DMS79 (cell line): Measurements from ENCODE around the gene LARGE2.
A peak's percentile ranks its signal among the peaks of the same experiment; 100 is the strongest.

Experiments
- DNase-seq: peaks from one replicate; lab custom pipeline; 2025; lab: John Stamatoyannopoulos, UW

LARGE2 gene

DNA sequence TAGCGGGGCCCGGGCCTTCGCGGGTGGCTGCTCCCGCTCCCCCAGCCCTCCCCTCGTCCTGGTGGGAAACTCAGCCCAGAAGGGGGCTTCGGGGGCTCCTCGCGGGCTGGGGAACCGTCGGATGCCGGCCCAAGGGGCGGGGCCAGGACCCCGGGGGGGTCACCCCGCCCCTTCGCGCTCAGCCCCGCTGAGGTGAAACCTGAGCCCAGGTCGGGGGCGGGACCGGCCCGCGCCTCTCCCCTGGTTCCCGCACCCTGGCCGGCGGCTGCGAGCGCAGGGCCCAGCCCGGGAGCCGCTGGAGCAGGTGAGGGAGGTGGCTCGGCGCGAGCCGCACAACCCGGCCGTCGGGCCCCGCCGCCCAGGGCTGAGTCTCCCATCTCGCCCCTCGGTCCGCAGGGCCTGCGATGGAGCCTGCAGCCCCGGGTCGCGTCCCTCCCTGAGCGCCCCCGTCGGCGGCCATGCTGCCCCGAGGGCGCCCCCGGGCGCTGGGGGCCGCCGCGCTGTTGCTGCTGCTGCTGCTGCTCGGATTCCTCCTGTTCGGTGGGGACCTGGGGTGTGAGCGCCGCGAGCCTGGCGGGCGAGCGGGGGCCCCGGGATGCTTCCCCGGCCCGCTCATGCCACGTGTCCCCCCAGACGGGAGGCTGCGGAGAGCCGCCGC is at the start of gene LARGE2:
LARGE2 (plus strand) TSS at position 232 of the 658 bp plus-strand sequence; CDS start at position 459, 227 bp downstream.
- DNase-seq = peak; percentile 45

DNA sequence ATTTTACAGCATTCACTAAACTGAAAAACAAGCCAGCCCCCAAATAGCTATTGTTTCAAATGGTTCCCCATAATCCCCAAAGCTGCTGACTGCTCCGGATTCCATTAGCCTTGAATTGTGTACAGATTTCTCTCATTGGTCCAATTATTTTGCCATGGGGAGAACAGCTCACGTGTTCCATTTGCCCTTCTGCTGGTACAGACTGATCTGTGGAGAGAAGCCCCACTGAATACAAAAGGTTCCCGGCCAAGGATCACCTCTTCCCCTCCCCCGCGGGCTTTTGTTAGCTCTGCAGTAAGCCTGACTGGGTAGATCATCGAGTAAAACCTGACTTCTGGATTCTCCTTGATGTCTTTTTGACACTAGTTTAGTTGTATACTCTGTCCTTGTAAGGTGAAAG is 46.1 kb upstream of the LARGE2 start:
- DNase-seq = no peak

DNA sequence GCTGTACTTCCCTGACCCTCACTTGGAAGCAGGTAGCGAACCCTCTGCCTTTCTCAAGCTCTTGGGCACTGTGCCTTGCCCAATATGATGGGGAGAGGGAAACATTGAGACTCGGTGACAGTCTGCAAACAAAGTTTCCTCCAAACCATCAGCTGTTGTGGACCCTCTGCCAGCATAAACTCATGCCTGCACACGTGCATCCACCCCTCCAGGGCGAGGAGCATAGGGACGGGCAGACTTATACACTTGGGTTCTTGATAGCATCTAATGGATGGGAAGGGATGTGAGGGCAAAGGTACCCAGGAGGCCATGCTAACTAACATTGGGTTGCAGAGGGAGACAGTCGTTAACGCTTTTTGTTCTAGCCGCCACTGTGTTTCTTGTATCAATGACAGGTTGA is 45.2 kb upstream of the LARGE2 start:
- DNase-seq = no peak

DNA sequence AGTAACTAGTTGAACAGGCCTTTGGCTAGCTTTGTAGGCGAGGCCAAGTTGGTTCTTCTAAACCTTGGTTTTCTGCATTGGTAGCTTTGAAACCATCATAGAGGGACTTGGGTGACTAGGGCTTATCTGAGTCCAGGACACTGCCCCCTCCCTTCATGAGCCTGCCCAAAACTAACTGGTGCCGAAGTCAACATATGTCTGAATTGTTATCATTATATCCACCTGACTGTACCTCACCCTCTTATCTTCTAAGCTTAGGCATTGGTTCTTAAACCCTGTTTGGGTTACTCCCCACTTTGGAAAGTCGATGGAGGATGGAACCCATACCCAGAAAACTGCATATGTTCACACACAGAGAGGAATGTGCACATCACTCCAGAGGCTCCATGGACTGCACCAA is 44.6 kb upstream of the LARGE2 start:
- DNase-seq = no peak

DNA sequence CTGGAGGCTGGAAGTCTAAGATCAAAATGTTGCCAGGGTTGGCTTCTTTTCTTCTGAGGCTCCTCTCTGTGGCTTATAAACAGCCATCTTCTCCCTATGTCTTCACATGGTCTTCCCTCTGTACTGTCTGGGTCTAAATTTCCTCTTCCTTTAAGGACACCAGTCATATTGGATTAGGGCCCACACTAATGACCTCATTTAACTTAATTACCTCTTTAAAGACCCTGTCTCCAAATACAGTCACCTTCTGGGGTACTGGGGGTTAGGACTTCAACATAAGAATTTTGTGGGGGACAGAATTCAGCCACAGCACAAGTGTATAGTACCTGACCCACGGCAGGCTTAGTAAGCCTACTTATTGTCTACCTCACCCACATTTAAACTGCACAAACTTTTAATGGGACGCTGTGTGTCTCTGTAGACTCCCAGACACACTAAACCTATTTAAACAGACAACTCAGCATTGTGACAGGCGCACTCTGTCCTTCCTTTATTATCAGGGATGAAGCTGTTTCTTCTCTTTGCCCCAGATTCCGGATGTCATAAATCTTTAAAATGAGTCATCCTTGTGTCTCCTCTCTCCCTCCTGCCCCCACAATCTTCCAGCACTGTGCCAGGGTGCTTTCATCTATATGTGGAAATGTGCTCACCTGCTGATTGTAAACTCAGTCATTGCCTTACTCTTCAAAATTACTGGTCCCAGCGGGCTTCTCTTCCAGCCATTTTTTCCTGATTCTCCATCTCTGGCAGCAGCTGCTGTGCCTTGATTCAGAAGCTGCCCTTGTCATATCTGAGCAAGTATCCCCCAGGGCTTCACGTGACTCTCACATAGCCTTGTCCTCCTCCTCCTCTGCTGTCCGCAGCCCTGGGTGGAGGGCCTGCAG is 42.4 kb upstream of the LARGE2 start:
- DNase-seq = no peak

DNA sequence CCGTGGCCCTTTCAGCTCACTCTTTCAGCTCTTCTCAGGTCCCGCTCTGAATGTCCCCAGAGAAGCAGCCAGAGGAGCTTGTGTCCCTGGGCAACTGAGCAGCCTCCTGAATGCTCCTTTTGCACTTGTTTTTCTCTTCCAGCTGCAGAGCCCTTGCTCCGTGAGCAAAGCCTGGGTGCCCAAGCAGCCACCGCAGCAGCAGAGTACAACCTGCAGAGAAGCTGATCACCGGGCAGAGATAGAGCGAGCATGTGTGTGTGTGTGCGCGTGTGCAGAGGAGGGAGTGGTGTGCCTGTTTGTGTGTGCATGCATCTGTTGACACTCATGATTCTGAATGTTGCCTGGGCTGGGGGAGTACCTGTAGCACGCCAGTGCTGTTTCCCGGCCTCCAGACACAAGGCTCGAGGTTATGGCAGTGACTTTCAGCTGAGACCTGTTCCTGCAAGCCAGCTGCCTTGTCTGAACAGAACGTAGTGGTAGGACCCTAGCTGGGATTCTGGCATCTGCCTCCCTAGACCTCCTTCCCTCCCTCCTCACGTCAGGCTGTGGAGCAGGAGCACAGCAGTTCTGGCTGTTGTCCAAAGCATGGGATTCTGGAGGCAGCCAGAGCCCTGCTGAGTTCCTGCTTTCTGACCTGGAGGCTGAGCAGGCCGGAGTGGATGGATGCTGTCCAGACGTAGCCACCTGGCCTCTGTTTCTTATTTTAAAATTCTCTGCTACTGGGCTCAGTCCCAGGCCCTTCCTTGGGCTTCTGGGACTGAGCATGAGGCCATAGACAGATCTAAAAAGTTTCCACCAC is 41.5 kb upstream of the LARGE2 start:
- no peak for DNase-seq

DNA sequence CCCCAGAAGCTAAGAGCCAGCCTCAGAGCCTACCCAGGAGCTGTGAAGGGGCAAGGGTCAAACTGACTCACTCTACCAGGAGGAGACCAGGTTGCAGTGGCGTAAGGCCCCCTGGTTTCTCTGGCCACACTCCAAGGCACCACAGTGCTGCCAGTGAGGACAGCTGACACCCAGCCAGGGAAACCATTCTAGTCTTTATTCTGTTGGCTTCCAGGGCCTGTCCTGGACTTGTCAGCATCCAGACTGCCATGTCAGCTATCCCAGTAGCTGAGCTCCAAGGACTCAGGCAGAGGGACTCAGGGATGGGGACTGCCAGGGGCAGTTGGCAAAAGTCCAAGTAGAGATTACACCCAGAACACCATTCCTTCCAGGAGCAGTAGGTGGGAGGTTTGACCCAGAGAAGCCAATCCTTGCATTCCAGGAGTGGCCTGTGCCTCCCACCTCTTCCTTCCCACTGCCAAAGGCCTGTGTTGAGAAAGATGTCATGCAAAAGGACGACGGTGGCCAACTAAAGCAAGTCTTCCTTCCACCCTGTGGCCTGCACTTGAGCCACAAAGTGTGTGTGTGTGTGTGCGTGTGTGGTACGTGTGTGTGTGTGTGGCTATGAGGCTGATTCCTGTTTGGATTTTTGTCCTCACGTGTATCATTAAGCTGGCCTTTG is 40.6 kb upstream of the LARGE2 start:
- no peak for DNase-seq

DNA sequence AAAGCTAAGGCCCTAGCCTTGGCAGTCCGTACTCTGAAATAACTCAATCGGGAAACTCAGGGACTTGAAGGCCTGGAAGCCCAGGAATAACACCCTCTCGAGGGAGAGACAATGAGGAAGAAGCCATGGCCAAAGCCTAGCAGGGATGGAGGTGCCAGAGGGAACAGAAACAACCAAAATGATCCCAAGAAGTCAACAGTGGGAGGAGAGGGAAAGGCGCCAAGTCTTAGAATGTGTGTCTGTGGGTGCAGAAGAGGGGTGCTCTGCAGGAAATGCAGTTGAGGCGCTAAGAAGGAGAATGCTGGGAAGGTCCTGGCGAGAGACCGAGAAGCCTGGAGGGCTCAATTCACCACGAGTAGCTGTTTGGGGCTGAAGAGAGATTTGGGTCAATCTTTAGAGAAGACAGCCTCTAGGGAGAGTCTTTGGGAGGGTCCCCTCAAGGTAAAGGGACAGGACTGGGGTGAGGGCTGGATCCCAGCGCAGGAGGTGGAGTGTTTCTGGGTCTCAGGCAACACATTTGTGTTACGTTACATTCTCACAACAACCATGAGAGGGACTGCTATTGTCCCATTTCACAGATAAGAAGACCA is 37.8 kb upstream of the LARGE2 start:
- no peak for DNase-seq

DNA sequence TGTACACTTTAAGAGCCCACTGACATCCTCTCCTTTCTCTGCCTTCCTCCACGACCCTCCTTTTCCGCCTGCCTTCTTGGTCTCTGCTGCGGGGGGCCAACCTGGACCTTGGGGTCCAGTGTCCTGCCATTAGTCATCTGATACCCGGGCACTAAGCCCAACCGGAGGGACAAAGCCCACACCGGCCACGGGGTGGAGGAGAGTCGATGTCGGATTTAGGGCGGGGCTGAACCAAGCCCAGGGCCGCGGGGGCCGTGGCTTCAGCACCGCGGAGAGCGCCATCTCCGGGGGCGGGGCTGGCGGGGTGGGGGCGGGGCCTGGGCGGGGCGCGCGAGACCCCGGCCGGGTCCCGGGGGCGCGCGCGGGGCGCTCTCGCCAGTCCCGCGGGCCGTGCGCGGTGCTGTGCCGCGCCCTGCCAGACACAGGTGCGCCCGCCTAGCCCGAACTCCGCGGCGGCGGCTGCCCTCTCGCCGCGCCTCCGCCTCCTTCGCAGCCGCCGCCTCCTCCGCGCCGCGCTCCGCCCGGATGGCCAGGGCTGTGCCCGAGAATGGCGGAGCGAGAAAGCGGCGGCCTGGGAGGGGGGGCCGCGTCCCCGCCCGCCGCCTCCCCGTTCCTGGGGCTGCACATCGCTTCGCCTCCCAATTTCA is 37.1 kb upstream of the LARGE2 start, which contains the start of gene MAPK8IP1:
MAPK8IP1 (plus strand) TSS at position 378 of the 647 bp plus-strand sequence; CDS start at position 548, 170 bp downstream.
- DNase-seq = peak; percentile 45

DNA sequence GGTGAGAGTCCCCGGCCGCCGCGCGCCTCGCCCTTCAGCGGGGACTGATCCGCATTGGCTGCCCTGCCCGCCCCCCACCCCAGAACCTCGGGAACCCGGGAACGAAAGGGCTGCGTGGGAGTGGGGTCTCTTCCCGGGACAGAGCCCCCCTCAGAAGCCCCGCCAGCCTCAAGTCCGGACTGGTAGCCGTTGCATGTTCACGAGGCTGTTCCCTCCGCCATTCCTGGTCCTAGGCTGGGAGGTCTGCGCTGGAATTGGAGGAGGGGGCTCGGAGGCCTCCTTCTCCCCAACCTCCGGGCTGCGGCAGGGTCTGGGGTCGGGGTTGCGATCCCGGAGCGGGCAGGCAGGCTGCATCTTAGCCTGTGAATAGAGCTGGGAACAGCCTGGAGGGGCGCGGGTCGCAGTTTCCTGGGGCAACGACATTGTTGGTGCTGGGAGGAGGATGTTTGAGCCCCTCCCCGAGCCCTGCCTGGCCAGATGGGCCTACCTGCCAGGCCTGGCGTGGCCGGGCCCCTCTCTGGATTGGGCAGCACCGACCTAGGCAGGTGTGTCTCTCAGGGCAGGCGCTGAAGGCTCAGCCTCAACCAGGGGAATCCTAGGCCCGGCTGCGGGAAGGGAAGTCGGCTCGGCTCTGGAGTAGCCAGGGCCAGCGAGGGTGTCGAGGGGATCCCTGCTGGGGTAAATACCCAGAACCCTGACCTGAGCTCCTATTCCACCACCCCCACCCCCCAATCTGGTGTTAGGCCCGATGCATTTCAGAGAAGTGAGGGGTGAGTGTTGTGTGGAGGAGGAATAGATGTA is 36.3 kb upstream of the LARGE2 start:
- DNase-seq = peak; percentile 14

DNA sequence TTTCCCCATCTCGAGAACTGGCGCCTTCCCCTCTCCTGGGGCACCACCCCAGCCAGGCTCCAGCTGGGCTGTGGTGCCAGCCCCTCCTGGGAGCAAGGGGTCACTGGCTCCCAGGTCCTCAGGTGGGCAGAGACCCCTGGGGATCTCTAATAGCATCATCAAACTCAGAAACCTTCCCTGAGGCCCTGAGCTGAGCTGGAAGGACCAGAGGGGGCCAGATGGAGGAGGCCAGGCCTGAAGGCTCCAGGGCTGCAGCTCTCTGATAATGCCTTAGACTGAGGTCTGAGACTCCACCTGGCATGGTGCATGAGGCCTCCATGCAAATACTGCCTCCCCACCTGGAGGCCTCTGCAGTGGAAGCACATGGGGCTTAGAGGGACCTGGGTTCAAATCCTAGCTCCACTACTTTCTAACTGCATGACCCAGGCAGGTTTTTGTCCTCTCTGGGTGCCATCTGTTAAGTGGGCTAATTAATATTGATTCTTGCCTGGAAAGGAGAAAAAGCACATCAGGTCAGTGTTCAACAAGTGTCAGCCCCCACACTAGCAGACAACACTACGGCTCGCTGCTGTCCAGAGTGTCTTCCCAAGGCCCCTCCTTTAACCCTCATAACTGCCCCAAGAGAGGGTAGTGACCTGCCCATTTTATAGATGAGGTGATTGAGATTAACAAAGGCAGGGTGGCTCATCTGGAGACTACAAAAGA is 35.5 kb upstream of the LARGE2 start:
- DNase-seq = no peak

DNA sequence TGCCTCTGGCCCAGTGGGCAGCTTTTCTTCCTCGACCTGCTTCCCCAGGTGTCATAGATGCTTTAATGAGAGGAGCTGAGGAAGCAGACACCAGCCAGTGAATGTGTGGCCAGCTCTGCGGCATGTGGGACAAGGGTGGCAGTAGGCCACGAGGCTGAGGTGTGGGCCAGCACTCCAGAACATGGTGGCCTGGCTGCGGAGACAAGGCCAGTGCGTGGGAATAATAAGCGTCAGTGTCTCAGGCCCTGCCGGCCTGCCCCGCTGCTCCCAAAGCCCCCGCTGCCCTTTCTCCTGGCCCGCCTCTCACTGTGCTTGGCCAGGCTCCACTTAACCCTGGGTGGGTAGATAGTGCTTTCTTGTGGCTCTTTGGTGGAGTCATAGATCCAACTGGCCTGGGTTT is 34.9 kb upstream of the LARGE2 start:
- no peak for DNase-seq

DNA sequence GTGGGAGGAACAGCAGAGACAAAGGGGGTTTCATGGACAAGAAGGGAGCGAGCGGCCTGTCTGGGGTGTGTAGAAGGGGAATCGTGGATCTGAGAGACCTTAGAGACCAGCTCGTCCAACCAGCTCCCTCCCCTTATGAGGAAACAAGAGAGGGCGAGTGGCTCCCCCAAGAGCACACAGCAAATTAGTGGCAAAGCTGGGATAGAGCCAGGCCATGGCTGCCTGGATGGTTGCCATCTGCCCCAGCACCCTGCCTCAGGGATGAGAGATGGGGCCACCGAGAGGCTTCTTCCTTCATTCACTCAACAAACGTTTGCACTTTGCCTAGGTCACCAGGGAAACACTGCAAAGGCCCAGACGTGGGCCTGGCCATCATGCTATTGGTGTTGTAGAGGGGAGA is 32.9 kb upstream of the LARGE2 start:
- DNase-seq = no peak

DNA sequence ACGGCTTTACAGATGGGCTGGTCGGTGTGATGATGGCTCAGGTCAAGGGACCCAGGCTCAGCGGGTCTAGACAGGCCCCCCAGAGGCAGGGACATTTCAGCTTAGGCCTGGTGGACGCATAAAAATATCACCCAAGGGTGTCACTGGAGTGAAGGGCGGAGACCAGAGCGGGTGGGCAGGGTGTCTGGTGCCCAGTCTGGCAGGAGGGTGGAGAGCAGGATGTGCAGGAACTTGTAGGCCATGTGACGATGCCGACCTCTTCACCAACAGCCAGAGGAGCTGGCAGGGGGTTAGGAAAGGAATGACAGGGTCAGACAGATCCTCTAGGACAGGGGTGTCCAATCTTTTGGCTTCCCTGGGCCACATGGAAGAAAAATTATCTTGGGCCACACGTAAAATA is 32.5 kb upstream of the LARGE2 start:
- DNase-seq = no peak

DNA sequence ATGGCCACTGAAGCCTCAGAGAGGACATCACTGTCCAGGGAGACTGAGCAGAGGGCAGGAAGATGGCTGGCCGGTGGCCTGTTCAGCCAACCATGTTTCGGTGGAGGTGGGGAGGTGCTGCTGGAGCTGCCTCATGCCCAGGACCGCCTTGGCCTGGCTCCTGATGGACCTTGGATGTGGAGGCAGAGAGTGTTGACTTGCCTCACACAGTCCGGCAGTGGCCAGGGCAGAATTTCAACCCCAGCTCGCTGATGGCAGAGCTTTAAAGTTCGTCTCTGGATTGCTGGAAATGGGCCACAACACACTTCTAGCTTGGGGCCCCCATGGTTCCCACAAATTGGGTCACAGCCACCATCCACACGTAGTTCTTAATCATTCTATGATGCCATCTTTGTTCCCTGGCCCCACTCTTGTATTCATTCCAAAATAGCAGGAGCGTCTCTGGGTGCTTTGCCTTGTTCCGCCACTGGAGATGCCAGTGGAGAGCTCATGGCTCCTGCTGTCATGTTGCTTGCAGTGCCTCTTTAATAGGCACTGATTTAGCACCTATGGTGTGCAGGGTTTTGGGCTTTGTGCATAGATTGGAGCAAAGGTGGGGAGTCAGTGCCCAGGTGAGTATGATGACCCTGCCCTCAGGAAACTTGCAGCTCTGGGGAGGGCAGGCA is 31.4 kb upstream of the LARGE2 start:
- DNase-seq = no peak

DNA sequence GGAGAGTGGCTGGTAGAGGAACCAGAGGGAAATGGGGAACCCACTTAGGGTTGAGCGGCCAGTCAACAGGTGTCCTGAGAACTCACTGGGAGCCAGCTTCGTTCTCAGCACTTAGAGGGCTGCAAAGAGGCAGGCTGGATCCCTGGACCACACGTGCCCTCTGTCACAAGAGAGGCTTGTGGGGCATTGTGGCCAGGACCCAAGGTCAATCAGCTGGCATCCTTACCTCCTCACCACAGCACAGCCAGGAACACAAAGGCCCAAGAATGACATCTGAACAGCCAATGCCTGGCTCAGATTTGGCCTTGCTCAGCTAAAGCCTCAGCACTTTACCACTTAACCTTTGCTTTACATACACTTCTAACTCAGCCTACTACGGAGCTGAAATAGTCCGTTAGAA is 29.6 kb upstream of the LARGE2 start:
- no peak for DNase-seq

DNA sequence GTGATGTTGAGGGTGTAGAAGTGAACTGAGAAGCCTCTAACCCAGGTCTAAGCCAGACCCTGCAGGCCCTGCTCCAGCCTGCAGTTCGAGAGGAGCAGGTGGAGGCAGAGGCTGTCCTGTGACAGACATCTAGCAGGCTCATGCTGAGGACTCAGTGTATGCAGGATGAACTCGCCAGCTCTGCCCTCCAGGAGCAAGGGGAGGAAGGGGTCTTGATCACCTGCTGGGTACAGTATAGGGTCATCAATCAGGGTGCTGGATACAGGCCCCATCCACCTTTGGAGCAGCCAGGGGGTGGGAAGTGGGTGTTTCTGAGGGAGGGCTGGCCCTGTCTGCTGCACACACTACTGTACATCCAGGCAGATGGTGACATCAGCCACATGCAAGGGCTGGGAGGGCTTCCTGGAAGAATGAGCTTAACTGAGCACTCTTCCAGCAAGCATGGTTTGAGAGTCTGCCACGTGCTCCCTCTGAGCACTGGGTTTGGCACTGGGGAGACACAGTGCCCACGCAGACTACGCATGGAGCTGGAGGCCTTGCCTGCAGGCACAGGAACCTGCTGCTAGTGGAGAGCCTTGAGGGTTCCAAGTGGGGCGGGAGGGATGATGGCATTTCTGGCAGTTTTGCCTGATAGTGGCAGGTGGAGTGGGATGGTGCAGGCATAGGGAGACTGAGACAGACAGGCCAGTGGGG is 27.8 kb upstream of the LARGE2 start:
- DNase-seq = no peak

DNA sequence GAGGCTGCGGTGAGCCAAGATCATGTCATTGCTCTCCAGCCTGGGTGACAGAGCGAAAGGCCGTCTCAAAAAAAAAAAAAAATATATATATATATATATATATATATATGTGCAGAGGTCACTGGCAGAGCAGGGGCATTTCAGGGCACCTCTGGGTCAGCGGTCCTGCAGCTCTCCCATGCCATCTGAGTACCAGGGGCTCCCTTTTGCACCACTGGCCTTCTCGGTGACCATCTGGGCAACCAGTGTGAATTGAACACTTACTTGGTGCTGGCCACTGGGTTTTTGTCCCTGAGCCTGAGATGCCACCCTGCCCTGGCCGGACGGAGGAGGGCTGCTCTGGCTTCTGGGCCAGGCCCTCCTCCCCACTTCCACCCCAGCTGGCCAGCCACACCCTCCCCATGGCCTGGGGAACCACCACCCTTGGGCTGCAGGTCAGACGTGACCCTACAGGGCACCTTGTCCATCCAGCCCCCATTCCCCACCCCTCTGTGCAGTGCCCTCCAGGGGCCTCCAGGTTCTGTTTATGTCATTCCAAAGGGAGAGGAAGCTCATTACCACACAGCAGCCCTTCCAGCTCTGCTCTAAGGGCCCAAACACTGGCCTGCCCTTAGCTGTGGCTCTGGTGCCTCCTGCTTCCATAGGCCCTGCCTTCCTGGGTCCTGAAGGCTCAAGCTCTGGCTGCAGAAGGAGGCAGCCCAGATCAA is 26.8 kb upstream of the LARGE2 start:
- DNase-seq = no peak
